HepG2 (cell line): Measurements from ENCODE around the gene TBX19.

Experiments
- ARID2 ChIP-seq: sonication (generic); formaldehyde crosslinking; IDR thresholded peaks from 2 replicates; pipeline ENCODE4 v1.8.1; 2022; ENCODE audit warnings: mild to moderate bottlenecking, missing genetic modification reagents, borderline replicate concordance
- CTCF ChIP-seq: sonication (generic); formaldehyde crosslinking; IDR thresholded peaks from 2 replicates; pipeline ENCODE4 v1.5.0; 2020; ENCODE audit warnings: mild to moderate bottlenecking, missing genetic modification reagents, moderate library complexity
- ESRRA ChIP-seq: sonication (generic); formaldehyde crosslinking; IDR thresholded peaks from 2 replicates; pipeline ENCODE4 v1.5.1; 2020; ENCODE audit warnings: mild to moderate bottlenecking, low read depth, missing genetic modification reagents
- JUND ChIP-seq: sonication (generic); formaldehyde crosslinking; IDR thresholded peaks from 2 replicates; pipeline ENCODE4 v1.8.0; 2022; ENCODE audit warnings: mild to moderate bottlenecking, missing genetic modification reagents
- KDM5B ChIP-seq: sonication (generic); formaldehyde crosslinking; IDR thresholded peaks from 2 replicates; pipeline ENCODE4 v1.4.0; 2020; ENCODE audit warnings: missing genetic modification reagents, mild to moderate bottlenecking, borderline replicate concordance
- KLF13 ChIP-seq: sonication (generic); formaldehyde crosslinking; IDR thresholded peaks from 2 replicates; pipeline ENCODE4 v1.4.0; 2020; ENCODE audit warnings: mild to moderate bottlenecking, missing genetic modification reagents
- STAT6 ChIP-seq: sonication (generic); formaldehyde crosslinking; IDR thresholded peaks from 2 replicates; pipeline ENCODE4 v1.4.0; 2020; ENCODE audit warnings: missing genetic modification reagents, mild to moderate bottlenecking, borderline replicate concordance
- ZNF274 ChIP-seq: sonication (generic); formaldehyde crosslinking; IDR thresholded peaks from 2 replicates; pipeline ENCODE4 v1.5.1; 2020; ENCODE audit warnings: mild to moderate bottlenecking, missing genetic modification reagents
- ZNF598 ChIP-seq: sonication (generic); formaldehyde crosslinking; IDR thresholded peaks from 2 replicates; pipeline ENCODE4 v1.5.1; 2020; ENCODE audit warnings: mild to moderate bottlenecking, missing genetic modification reagents, borderline replicate concordance
- ZNF607 ChIP-seq: sonication (generic); formaldehyde crosslinking; IDR thresholded peaks from 2 replicates; pipeline ENCODE4 v1.5.1; 2020; ENCODE audit warnings: missing genetic modification reagents, mild to moderate bottlenecking, borderline replicate concordance
- TF ChIP-seq, protein P1 (sequence below): sonication (generic); formaldehyde crosslinking; IDR thresholded peaks from 2 replicates; pipeline ENCODE4 v1.5.0; 2020; ENCODE audit warnings: missing genetic modification reagents
- TF ChIP-seq, protein P2 (sequence below): sonication (generic); formaldehyde crosslinking; IDR thresholded peaks from 2 replicates; pipeline ENCODE4 v1.4.0; 2020; ENCODE audit warnings: missing genetic modification reagents, borderline replicate concordance

- TF ChIP-seq STAT6 (CRISPR knock-in tag): no peak
- TF ChIP-seq ZNF274: no peak
- TF ChIP-seq ESRRA: no peak
- TF ChIP-seq ZNF607: no peak
- no peak for TF ChIP-seq ARID2 (CRISPR knock-in tag)
- TF ChIP-seq KDM5B (CRISPR knock-in tag): no peak
- TF ChIP-seq, protein P1, sequence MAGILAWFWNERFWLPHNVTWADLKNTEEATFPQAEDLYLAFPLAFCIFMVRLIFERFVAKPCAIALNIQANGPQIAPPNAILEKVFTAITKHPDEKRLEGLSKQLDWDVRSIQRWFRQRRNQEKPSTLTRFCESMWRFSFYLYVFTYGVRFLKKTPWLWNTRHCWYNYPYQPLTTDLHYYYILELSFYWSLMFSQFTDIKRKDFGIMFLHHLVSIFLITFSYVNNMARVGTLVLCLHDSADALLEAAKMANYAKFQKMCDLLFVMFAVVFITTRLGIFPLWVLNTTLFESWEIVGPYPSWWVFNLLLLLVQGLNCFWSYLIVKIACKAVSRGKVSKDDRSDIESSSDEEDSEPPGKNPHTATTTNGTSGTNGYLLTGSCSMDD (CRISPR knock-in tag): no peak
- TF ChIP-seq JUND (CRISPR knock-in tag): no peak
- TF ChIP-seq CTCF: no peak
- TF ChIP-seq, protein P2, sequence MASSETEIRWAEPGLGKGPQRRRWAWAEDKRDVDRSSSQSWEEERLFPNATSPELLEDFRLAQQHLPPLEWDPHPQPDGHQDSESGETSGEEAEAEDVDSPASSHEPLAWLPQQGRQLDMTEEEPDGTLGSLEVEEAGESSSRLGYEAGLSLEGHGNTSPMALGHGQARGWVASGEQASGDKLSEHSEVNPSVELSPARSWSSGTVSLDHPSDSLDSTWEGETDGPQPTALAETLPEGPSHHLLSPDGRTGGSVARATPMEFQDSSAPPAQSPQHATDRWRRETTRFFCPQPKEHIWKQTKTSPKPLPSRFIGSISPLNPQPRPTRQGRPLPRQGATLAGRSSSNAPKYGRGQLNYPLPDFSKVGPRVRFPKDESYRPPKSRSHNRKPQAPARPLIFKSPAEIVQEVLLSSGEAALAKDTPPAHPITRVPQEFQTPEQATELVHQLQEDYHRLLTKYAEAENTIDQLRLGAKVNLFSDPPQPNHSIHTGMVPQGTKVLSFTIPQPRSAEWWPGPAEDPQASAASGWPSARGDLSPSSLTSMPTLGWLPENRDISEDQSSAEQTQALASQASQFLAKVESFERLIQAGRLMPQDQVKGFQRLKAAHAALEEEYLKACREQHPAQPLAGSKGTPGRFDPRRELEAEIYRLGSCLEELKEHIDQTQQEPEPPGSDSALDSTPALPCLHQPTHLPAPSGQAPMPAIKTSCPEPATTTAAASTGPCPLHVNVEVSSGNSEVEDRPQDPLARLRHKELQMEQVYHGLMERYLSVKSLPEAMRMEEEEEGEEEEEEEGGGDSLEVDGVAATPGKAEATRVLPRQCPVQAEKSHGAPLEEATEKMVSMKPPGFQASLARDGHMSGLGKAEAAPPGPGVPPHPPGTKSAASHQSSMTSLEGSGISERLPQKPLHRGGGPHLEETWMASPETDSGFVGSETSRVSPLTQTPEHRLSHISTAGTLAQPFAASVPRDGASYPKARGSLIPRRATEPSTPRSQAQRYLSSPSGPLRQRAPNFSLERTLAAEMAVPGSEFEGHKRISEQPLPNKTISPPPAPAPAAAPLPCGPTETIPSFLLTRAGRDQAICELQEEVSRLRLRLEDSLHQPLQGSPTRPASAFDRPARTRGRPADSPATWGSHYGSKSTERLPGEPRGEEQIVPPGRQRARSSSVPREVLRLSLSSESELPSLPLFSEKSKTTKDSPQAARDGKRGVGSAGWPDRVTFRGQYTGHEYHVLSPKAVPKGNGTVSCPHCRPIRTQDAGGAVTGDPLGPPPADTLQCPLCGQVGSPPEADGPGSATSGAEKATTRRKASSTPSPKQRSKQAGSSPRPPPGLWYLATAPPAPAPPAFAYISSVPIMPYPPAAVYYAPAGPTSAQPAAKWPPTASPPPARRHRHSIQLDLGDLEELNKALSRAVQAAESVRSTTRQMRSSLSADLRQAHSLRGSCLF (CRISPR knock-in tag): no peak
- no peak for TF ChIP-seq KLF13
- TF ChIP-seq ZNF598 (CRISPR knock-in tag): no peak
Observed at GRCh38 chr1:168348146-168348709, 67.6 kb downstream of the TBX19 start.
